NCI-H510A (cell line): Measurements from ENCODE around the gene AK6.
"Not testable (repeated sequence)": the region's sequence is repeated elsewhere in the genome, so short reads cannot be mapped to it uniquely, and the experiment has no call there.

Experiments used
- DNase-seq: peaks from one replicate; lab custom pipeline; 2025; lab: John Stamatoyannopoulos, UW

AK6 gene

GRCh38 chr5:69335341-69335935 is 33.9 kb downstream of the AK6 start:
- DNase-seq = no peak

GRCh38 chr5:69334793-69335268 is 34.5 kb downstream of the AK6 start:
- peak; percentile 37 for DNase-seq

GRCh38 chr5:69333668-69334315 is 35.5 kb downstream of the AK6 start:
- not testable (repeated sequence) for DNase-seq

GRCh38 chr5:69331528-69332445 is 37.5 kb downstream of the AK6 start:
- no peak for DNase-seq

- no peak for DNase-seq
Observed at GRCh38 chr5:69329905-69330489, 39.3 kb downstream of the AK6 start.

GRCh38 chr5:69326365-69326764 is 43.0 kb downstream of the AK6 start:
- DNase-seq = no peak

GRCh38 chr5:69317391-69317790 is 51.9 kb downstream of the AK6 start:
- no peak for DNase-seq

- DNase-seq = no peak
Observed at GRCh38 chr5:69315972-69316371, 53.3 kb downstream of the AK6 start.

GRCh38 chr5:69313428-69313827 is 55.9 kb downstream of the AK6 start:
- no peak for DNase-seq

- no peak for DNase-seq
Observed at GRCh38 chr5:69312459-69313160, 56.7 kb downstream of the AK6 start.

GRCh38 chr5:69309380-69309779 is 59.9 kb downstream of the AK6 start:
- no peak for DNase-seq

GRCh38 chr5:69308046-69308553 is 61.2 kb downstream of the AK6 start:
- no peak for DNase-seq

GRCh38 chr5:69305512-69305911 is 63.8 kb downstream of the AK6 start:
- DNase-seq = no peak
